Tibial nerve (tissue), 4 donors: ENCODE results near the gene SFXN5. TPM values are rescaled to one million over a fixed set of nuclear protein-coding genes. Genes with fewer than 3 reads are reported as not detected.

Source experiments
- DNase-seq, 2 donors: peaks; one replicate each; pipeline ENCODE4 v3.0.0-alpha.2; 2019; ENCODE audit warnings: low spot score in 2 of 2
- H3K27ac ChIP-seq, 4 donors: fragments of 200-600 bp; sonication (generic) in 3 of 4; one replicate each; pipeline ENCODE4 v1.5.1; 2017 to 2019; ENCODE audit warnings: mild to moderate bottlenecking in 1 of 4
- H3K27me3 ChIP-seq, 2 donors: fragments of 200-600 bp; sonication (generic) in 1 of 2; one replicate each; pipeline versions ENCODE4 v1.5.1 to v1.6.0; 2017 to 2019
- H3K36me3 ChIP-seq, 3 donors: fragments of 200-600 bp; sonication (generic); one replicate each; pipeline ENCODE4 v1.5.1; 2018 to 2019
- H3K4me1 ChIP-seq, 4 donors: fragments of 200-600 bp; sonication (generic) in 3 of 4; one replicate each; pipeline ENCODE4 v1.5.1; 2017 to 2019
- H3K4me3 ChIP-seq, 4 donors: fragments of 200-600 bp; sonication (generic) in 3 of 4; one replicate each; pipeline ENCODE4 v1.5.1; 2017 to 2019; ENCODE audit warnings: mild to moderate bottlenecking in 1 of 4, moderate library complexity in 1 of 4
- H3K9me3 ChIP-seq, 4 donors: fragments of 200-600 bp; sonication (generic) in 3 of 4; one replicate each; pipeline ENCODE4 v1.5.1; 2017 to 2019
- CTCF ChIP-seq, 5 experiments: fragments of 200-600 bp in 3 of 5; fragments of 450-650 bp in 2 of 5; sonication (generic) in 3 of 5; IDR thresholded peaks; one replicate each; pipeline ENCODE4 v1.5.1; 2016 to 2019; ENCODE audit warnings: antibody characterized with exemption in 5 of 5, mild to moderate bottlenecking in 3 of 5, moderate library complexity in 2 of 5
- EP300 ChIP-seq, 2 donors: sonication (generic); formaldehyde crosslinking; IDR thresholded peaks; one replicate each; pipeline ENCODE4 v1.6.1; 2017; ENCODE audit warnings: antibody characterized with exemption in 2 of 2, mild to moderate bottlenecking in 1 of 2
- POLR2A ChIP-seq, 2 donors: fragments of 450-650 bp; IDR thresholded peaks; one replicate each; pipeline ENCODE4 v1.6.1; 2017; ENCODE audit warnings: antibody characterized with exemption in 2 of 2, mild to moderate bottlenecking in 2 of 2, moderate library complexity in 2 of 2
- WGBS, 2 donors: methylation state at CpG; one replicate each; pipeline ENCODE4 v1.1.5; 2018; 5-methylcytosine and 5-hydroxymethylcytosine counted together
- total RNA-seq, 4 donors: library from RNA; depleted of rRNA; stranded (reverse); fragments of >200 nt; gene quantifications; one replicate each; pipeline ENCODE4 v1.1.0, GENCODE V29; 2016

SFXN5 gene
- total RNA-seq, 4 donors from 2014 or later = 13.8 to 58.1 (median 21.7) TPM

DNA sequence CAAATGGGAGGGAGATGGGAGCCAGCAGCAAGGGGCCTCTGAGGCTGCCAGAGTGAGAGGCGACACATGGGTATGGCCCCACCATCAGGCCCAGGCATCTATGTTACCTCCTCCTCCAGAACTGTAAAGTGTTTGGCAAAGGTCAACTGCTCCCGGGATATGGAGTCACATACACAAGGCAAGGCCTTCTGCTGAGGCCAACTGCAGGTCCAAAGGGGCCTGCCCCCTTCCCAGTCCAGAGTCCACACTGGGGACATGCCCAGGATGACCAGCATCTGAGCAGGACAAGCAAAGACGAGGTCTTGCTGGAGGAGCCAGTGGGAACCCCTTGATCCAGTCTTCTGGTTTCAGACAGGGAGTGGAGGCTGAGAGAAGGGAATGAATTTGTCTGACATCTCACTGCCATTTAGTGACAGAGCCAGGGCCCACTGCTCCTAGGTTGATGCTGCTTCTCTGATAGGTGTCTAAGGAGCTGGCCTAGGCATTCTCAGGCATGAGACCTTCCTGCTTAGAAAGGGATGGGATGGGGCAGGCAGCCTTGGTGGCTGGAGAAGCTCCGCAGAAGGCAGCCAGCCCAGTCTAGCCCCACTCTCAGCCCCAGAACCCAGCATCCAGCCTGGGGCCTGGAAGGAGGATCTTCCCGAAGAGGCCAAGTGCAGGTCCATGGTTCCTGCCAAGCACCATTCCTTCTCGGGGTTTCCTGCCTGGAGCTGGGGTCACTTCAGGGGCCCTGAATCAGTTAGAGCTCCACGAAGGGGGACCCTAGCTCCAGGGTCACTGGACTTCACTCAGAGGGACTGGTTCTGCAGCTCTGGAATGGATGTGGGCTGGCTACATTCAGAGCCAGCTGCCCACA, 127.7 kb downstream of the SFXN5 start:
- Histone ChIP-seq H3K36me3 (peaks cover 0 to 48% (median 0%) of the 10 kb centered on the region in 3 donors), H3K27me3 (no peaks in the 10 kb centered on the region), H3K4me1 (no peaks in the 10 kb centered on the region), H3K4me3 (no peak overlapping the region), H3K9me3 (no peaks in the 10 kb centered on the region), H3K27ac (no peak overlapping the region)
- TF ChIP-seq CTCF (IDR thresholded peaks at IDR 0.05) (no peak), POLR2A (IDR thresholded peaks at IDR 0.05) (no peak), EP300 (IDR thresholded peaks at IDR 0.05) (no peak)
- 88% methylated on average over 3 to 4 of the region's 7 CpGs for WGBS, 2 donors
- DNase-seq = no peak

DNA sequence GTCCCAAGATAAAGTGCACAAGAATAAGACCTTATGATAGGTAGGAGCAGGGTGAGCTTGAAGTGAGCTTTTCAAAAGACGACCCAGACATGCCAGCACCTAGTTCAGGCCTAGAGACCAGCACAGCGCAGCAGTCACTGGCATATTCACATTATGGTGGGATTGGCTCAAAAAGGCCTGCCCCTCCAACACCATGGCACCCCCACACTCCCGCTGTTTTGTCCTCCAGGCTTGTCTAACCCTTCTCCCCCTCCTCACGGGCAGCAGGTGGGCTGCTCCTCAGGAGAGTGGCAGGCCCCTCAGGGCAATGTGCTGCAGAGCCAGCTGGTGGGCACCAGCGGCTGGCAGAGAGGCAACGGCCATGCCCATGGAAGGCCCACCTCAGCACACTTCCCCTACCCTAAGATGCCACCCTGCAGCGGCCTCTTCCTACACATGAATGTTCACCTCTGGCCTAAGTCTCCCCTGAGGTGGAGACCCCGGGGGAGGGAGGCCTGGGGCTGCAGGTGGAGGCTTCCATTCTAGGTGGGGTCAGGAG, 128.6 kb downstream of the SFXN5 start:
- Histone ChIP-seq H3K4me1 (no peaks in the 10 kb centered on the region), H3K27ac (no peak overlapping the region), H3K27me3 (no peaks in the 10 kb centered on the region), H3K36me3 (peaks cover 0 to 48% (median 0%) of the 10 kb centered on the region in 3 donors), H3K4me3 (no peak overlapping the region), H3K9me3 (no peaks in the 10 kb centered on the region)
- WGBS, 2 donors = 91 to 92% methylated on average over 7 of the region's 8 CpGs
- DNase-seq = no peak
- TF ChIP-seq POLR2A (IDR thresholded peaks at IDR 0.05) = no peak
- no peak for TF ChIP-seq EP300 (IDR thresholded peaks at IDR 0.05)
- no peak for TF ChIP-seq CTCF (IDR thresholded peaks at IDR 0.05)

- Histone ChIP-seq H3K4me3 (no peak overlapping the region), H3K9me3 (no peaks in the 10 kb centered on the region), H3K4me1 (no peaks in the 10 kb centered on the region), H3K36me3 (peaks cover 0 to 48% (median 0%) of the 10 kb centered on the region in 3 donors), H3K27ac (no peak overlapping the region), H3K27me3 (no peaks in the 10 kb centered on the region)
- TF ChIP-seq CTCF (IDR thresholded peaks at IDR 0.05) (no peak), POLR2A (IDR thresholded peaks at IDR 0.05) (no peak), EP300 (IDR thresholded peaks at IDR 0.05) (no peak)
- no peak for DNase-seq
- whole genome bisulfite sequencing, 2 donors = 92 to 96% methylated on average over 5 to 8 of the region's 8 CpGs
Observed at GRCh38 chr2:72942293-72942692, 129.2 kb downstream of the SFXN5 start.

DNA sequence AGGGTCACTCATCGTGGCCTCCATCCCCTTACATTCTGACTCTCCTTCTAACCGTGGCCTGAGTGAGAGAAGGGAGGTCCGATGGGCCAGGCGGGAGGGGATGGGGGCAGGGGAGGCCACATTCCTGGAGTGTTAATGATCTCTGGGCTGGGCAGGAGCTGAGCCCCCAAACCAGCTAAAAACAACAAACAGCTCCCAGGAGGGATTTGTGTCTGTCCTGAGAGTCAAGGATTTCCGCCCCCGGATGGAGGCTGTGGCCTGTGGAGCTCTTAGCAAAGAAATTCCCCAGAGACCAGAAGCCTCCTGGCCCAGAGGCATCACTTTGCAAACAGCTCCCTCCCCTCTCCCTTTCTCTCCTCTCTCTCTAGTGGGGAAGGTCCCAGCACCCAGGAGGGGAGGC, 130.7 kb downstream of the SFXN5 start:
- DNase-seq = no peak
- no peaks in the 10 kb centered on the region for H3K27me3 ChIP-seq
- peaks cover 0 to 44% (median 0%) of the 10 kb centered on the region in 3 donors for H3K36me3 ChIP-seq
- no peak overlapping the region for H3K4me3 ChIP-seq
- no peaks in the 10 kb centered on the region for H3K9me3 ChIP-seq
- H3K4me1 ChIP-seq = no peaks in the 10 kb centered on the region
- 46 to 60% methylated on average over 5 to 6 of the region's 6 CpGs for WGBS, 2 donors
- no peak overlapping the region for H3K27ac ChIP-seq
- no peak for TF ChIP-seq POLR2A (IDR thresholded peaks at IDR 0.05)
- TF ChIP-seq CTCF (IDR thresholded peaks at IDR 0.05) = no peak
- no peak for TF ChIP-seq EP300 (IDR thresholded peaks at IDR 0.05)

GRCh38 chr2:72940361-72940760, 131.2 kb downstream of the SFXN5 start:
- Histone ChIP-seq H3K27ac (no peak overlapping the region), H3K4me1 (no peaks in the 10 kb centered on the region), H3K36me3 (peaks cover 0 to 40% (median 0%) of the 10 kb centered on the region in 3 donors), H3K27me3 (no peaks in the 10 kb centered on the region), H3K9me3 (no peaks in the 10 kb centered on the region), H3K4me3 (no peak overlapping the region)
- WGBS, 2 donors = 61 to 76% methylated on average over 4 to 6 of the region's 6 CpGs
- TF ChIP-seq EP300 (IDR thresholded peaks at IDR 0.05) (no peak), POLR2A (IDR thresholded peaks at IDR 0.05) (no peak), CTCF (IDR thresholded peaks at IDR 0.05) (no peak)
- DNase-seq = no peak
